NCI-H2171 (cell line): ENCODE data around the gene ERVV-1.
"Not testable (repeated sequence)": the region's sequence is repeated elsewhere in the genome, so short reads cannot be mapped to it uniquely, and the experiment has no call there.

Experiments
- DNase-seq: peaks from one replicate; lab custom pipeline; 2025; lab: John Stamatoyannopoulos, UW

Gene ERVV-1

GRCh38 chr19:53013621-53014020 lies at the start of gene ERVV-1:
TSS of gene ERVV-1 (plus strand) at chr19:53013921. CDS start at chr19:53014091, 170 bp downstream.
- DNase-seq = no peak

- DNase-seq = no peak
Measured at GRCh38 chr19:52967772-52968171, 45.9 kb upstream of the ERVV-1 start.

GRCh38 chr19:52981329-52981728 lies 32.4 kb upstream of the ERVV-1 start:
- no peak for DNase-seq

GRCh38 chr19:52983167-52983566 lies 30.6 kb upstream of the ERVV-1 start:
- DNase-seq = not testable (repeated sequence)

GRCh38 chr19:52987221-52987620 lies 26.5 kb upstream of the ERVV-1 start:
- no peak for DNase-seq

- no peak for DNase-seq
Measured at GRCh38 chr19:52988506-52988905, 25.2 kb upstream of the ERVV-1 start.

- no peak for DNase-seq
Measured at GRCh38 chr19:52990759-52991418, 22.8 kb upstream of the ERVV-1 start.

- no peak for DNase-seq
Measured at GRCh38 chr19:52991484-52991883, 22.2 kb upstream of the ERVV-1 start.

- no peak for DNase-seq
Measured at GRCh38 chr19:52992109-52993004, 21.4 kb upstream of the ERVV-1 start.

- peak; percentile 39 for DNase-seq
Measured at GRCh38 chr19:52993342-52994178, 20.2 kb upstream of the ERVV-1 start.

- DNase-seq = no peak
Measured at GRCh38 chr19:52995711-52996110, 18.0 kb upstream of the ERVV-1 start.

- no peak for DNase-seq
Measured at GRCh38 chr19:52997975-52998374, 15.7 kb upstream of the ERVV-1 start.

GRCh38 chr19:53002479-53002878 lies 11.2 kb upstream of the ERVV-1 start:
- no peak for DNase-seq

- DNase-seq = no peak
Measured at GRCh38 chr19:53004242-53004641, 9.5 kb upstream of the ERVV-1 start.

GRCh38 chr19:53007200-53007599 lies 6.5 kb upstream of the ERVV-1 start:
- DNase-seq = no peak

- peak; percentile 22 for DNase-seq
Measured at GRCh38 chr19:53007606-53008005, 6.1 kb upstream of the ERVV-1 start.

GRCh38 chr19:53008061-53008778 lies 5.5 kb upstream of the ERVV-1 start:
- no peak for DNase-seq

- DNase-seq = no peak
Measured at GRCh38 chr19:53010494-53010893, 3.2 kb upstream of the ERVV-1 start.

GRCh38 chr19:53012006-53012405 lies 1.7 kb upstream of the ERVV-1 start:
- DNase-seq = no peak

- no peak for DNase-seq
Measured at GRCh38 chr19:53015159-53015558, 1.4 kb downstream of the ERVV-1 start.

GRCh38 chr19:53015730-53016129 lies 2.0 kb downstream of the ERVV-1 start:
- DNase-seq = no peak

GRCh38 chr19:53019684-53020083 lies 6.0 kb downstream of the ERVV-1 start:
- no peak for DNase-seq
